HFF-Myc (cell line): ENCODE data around the gene SH2D3A.

Experiments
- DNase-seq: peaks from one replicate; pipeline ENCODE4 v3.0.0-alpha.2; 2011; ENCODE audit warnings: low read depth; ENCODE audit errors: extremely low read depth
- H3K4me3 ChIP-seq: replicated peaks from 2 replicates; pipeline ENCODE4 v1.5.1; 2011; ENCODE audit warnings: low read depth, mild to moderate bottlenecking, control low read depth, low read length
- TF ChIP-seq, protein P1 (sequence below): IDR thresholded peaks from 2 replicates; pipeline ENCODE4 v1.5.1; 2012; ENCODE audit warnings: mild to moderate bottlenecking, low read depth, low read length, control low read depth; ENCODE audit errors: missing control alignments

The SH2D3A gene

DNA sequence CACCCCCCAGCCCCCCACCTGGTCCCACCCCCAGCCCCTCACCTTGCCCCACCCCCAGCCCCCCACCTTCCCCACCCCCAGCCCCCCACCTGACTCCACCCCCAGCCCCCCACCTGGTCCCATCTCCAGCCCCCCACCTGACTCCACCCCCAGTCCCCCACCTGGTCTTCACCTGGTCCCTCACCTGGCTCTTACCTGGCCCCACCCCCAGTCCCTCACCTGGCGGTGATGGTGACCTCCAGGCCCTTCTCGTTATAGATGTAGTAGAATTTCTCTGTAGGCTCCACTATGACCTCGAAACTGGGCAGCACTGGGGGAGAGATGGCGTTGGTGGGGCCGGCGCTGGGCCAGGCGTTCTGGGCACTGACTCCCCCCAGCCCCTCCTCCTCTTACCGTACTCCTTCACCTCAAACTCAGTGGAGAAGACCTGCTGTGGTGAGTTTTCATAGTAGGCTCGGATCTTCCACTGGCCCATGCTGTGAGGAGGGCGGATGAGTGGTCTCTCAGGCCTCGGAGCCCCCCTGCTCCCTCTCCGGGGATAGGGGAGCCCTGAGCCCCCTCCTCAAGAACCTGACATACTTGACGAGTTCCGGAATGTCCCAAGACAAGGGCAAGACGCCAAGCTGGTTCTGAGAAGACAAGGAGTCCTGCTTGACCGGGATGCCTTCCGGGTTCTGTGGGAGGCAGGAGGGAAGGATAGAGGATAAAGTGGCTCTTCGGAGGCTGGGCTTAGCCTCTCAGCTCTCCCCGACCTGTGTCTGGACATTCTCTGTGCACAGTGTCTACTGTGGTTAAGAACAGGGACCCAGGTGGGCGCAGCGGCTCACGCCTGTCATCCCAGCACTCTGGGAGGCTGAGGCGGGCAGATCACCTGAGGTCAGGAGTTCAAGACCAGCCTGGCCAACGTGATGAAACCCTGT lies 53.2 kb downstream of the SH2D3A start:
- no peak for DNase-seq
- no peak overlapping the region for H3K4me3 ChIP-seq
- TF ChIP-seq, protein P1, sequence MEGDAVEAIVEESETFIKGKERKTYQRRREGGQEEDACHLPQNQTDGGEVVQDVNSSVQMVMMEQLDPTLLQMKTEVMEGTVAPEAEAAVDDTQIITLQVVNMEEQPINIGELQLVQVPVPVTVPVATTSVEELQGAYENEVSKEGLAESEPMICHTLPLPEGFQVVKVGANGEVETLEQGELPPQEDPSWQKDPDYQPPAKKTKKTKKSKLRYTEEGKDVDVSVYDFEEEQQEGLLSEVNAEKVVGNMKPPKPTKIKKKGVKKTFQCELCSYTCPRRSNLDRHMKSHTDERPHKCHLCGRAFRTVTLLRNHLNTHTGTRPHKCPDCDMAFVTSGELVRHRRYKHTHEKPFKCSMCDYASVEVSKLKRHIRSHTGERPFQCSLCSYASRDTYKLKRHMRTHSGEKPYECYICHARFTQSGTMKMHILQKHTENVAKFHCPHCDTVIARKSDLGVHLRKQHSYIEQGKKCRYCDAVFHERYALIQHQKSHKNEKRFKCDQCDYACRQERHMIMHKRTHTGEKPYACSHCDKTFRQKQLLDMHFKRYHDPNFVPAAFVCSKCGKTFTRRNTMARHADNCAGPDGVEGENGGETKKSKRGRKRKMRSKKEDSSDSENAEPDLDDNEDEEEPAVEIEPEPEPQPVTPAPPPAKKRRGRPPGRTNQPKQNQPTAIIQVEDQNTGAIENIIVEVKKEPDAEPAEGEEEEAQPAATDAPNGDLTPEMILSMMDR = no peak

DNA sequence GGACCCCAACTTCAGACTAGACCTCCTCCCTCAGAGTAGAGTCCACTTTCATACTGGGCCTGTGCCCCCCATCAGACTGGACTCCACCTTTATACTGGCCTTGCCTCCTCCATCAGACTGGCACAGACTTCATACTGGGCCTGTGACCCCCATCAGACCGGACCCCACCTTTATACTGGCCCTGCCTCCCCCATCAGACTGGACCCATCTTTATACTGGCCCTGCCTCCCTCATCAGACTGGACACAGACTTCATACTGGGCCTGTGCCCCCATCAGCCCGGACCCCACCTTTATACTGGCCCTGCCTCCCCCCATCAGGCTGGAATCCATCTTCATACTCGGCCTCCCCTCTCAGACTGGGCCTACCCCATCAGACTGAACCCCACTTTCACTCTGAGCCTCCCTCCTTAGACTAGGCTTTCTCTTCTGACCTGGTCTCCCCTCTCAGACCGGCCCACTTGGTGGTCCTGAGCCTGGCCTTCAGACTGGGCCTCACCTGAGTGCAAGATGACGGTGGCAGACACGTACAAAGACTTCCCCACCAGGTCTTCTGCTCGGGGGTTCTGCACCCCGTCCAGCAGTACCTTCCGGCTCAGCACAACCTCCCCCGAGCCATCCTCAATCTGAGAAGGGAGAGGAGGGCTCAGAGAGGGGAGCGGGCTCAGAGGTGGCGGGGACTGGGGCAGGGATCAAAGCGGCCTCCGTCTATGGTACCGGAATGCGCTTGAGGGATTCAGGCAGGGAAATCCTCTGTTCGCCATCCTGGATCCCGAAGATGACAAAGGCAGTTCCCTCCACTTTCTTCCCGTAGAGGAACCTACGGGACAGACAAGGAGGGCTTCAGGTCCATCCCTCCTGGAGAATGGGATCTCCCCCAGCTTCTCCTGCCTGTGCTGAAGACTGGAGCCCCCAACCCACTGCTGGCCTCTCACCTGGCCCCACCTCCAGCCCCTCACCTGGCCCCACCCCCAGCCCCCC lies 54.3 kb downstream of the SH2D3A start:
- TF ChIP-seq, protein P1 = no peak
- DNase-seq = no peak
- no peak overlapping the region for H3K4me3 ChIP-seq

DNA sequence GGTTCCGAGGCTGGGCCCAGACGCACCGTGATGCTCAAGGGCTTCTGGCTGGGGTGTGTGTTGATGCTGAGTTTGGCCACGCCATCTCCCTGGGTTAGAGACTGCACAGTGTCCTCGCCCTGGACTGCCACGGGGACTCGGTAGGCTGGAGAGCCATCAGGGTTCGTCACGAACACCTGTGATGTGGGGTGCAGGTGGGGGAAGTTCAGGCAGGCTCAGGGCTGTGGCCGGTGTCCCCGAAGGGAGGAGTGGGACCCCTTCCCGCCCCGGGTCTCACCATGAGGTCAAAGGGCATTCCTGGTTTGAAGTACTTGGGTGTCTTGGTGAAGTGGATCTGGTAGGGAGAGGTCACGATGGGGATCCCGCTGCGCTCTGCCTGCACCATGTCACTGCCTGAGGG lies 55.0 kb downstream of the SH2D3A start:
- DNase-seq = no peak
- TF ChIP-seq, protein P1 = no peak
- H3K4me3 ChIP-seq = no peak overlapping the region

DNA sequence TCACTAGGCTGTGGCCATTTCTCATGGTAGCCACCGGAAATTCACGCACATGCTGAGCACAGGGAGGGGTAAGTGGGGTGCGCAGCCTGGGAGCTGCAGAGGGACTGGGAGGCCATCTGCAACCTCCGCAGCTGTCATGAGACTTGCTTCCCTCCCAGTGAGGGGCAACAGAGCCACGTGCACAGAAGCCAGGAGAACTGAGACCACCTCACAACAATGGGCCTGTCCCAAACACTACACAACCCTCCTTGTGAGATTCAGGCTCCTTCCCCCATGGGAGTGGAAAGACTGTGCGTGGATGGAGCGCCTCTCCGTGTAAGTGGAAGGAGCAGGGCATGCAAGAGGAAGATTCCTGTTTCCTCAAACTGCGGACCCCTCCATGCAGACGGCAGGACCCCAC lies 55.6 kb downstream of the SH2D3A start:
- TF ChIP-seq, protein P1 = no peak

DNA sequence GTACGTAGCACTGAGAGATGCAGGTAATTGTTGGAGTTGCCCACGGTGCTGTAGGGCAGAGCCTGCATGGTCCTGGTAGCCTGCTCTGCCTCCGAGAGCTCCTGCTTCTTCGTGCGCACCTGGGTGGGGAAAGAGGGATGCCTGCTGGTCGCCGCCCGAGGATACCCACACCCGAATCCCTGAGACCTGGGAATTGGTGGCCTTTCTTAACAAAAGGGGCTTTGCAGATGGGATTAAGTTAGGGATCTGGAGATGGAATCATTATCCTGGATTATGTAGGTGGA lies 56.2 kb downstream of the SH2D3A start:
- TF ChIP-seq, protein P1 = no peak
- no peak for DNase-seq
- no peak overlapping the region for H3K4me3 ChIP-seq

More for the DNA sequence above, 55.6 kb downstream of the SH2D3A start:
- H3K4me3 ChIP-seq = no peak overlapping the region
- DNase-seq = no peak

DNA sequence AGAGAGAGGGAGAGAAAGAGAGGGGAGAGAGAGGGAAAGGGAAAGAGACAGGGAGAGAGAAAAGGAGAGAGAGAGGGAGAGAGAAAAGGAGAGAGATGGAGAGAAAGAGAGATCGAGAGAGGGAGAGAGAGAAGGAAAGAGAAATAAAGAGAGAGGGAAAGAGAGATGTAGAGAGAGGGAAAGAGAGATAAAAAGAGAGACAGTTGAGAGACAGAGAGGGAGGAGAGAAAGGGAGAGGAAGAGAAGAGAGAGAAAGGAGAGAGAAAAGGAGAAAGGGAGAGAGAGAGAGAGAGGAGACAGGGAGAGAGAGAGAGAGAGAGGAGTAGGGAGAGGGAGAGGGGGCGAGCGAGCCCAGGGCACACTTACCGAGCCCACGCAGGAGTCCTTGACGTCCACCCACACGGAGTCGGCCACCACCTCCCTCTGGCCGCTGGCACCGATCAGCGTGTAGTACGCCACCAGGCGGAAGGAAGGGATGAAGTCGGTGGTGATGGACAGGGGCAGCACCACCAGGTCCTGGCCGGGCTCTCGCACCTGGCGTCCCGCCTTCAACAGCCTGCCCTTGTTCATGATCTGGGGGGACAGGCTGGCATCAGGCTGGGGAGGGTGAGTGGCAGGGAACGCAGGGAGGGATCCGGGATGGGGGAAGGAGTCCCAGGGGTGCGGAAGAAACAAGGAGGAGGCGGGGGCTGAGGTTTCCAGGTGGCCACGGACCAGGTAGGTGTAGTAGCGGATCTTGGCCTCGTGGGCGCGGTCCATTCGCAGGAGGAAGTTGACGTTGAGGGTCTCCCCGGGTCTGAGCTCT lies 56.8 kb downstream of the SH2D3A start:
- H3K4me3 ChIP-seq = no peak overlapping the region
- TF ChIP-seq, protein P1 = no peak
- DNase-seq = no peak
